Measurements from ENCODE around the gene HS6ST2.

HS6ST2 gene

DNA sequence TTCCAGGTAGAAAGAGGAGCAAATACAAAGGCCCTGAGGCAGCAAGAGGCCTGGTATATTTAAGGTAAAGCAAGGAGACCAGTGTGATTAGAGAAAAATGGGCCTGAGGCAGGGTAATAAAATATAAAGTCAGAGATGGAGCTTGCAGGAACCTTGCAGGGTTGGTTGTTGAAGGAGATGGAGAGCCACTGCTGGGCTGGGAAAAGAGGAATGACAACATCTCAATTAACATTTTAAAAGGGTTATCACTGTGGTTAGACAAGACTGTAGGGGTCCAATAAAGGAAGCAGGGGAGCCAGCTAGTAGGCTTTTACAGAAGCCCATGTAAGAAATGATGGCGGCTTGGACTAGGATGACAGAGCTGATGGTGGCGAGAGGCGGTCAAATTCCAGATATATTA lies 264.0 kb downstream of the HS6ST2 start:
- Histone ChIP-seq H3K27ac (ENCODE audit: low read depth in 2 of 2, low read length in 2 of 2) (no peak overlapping the region), H3K36me3 (ENCODE audit: control insufficient read depth in 2 of 2, insufficient read depth in 2 of 2, low read length in 2 of 2) (no peaks in the 10 kb centered on the region), H3K27me3 (ENCODE audit: control insufficient read depth in 2 of 2, insufficient read depth in 2 of 2, low read length in 2 of 2) (peaks cover 14 to 24% of the 10 kb centered on the region in 2 donors), H3K9me3 (ENCODE audit: control insufficient read depth in 2 of 2, low read length in 2 of 2) (no peaks in the 10 kb centered on the region), H3K9ac (ENCODE audit: low read depth in 1 of 2, low read length in 2 of 2) (no peak overlapping the region), H3K4me3 (ENCODE audit: low read length in 2 of 2) (no peak overlapping the region), H3K4me1 (ENCODE audit: control insufficient read depth in 2 of 2, insufficient read depth in 2 of 2, low read length in 2 of 2) (no peaks in the 10 kb centered on the region)

DNA sequence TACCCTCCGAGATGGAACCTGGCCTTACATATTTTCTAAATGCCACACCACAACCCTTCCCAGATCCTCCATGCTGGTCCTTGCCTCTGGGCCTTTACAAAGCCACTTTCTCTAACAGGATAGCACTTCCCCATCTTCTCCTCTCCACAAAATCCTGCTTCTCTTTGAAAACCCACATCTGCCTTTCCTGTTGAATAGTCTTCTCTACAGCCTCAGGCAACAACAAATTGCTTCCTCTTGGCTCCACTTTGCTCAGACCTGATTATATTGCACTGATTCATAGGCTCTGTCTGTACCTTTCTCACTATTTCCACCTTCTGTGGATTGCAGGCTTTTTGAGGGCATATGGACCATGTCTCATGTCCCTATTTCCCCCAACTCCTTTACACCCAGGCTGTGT lies 265.9 kb downstream of the HS6ST2 start:
- Histone ChIP-seq H3K27ac (ENCODE audit: low read depth in 2 of 2, low read length in 2 of 2) (no peak overlapping the region), H3K27me3 (ENCODE audit: control insufficient read depth in 2 of 2, insufficient read depth in 2 of 2, low read length in 2 of 2) (peaks cover 14 to 20% of the 10 kb centered on the region in 2 donors), H3K4me1 (ENCODE audit: control insufficient read depth in 2 of 2, insufficient read depth in 2 of 2, low read length in 2 of 2) (no peaks in the 10 kb centered on the region), H3K4me3 (ENCODE audit: low read length in 2 of 2) (no peak overlapping the region), H3K36me3 (ENCODE audit: control insufficient read depth in 2 of 2, insufficient read depth in 2 of 2, low read length in 2 of 2) (no peaks in the 10 kb centered on the region), H3K9me3 (ENCODE audit: control insufficient read depth in 2 of 2, low read length in 2 of 2) (no peaks in the 10 kb centered on the region), H3K9ac (ENCODE audit: low read depth in 1 of 2, low read length in 2 of 2) (no peak overlapping the region)

DNA sequence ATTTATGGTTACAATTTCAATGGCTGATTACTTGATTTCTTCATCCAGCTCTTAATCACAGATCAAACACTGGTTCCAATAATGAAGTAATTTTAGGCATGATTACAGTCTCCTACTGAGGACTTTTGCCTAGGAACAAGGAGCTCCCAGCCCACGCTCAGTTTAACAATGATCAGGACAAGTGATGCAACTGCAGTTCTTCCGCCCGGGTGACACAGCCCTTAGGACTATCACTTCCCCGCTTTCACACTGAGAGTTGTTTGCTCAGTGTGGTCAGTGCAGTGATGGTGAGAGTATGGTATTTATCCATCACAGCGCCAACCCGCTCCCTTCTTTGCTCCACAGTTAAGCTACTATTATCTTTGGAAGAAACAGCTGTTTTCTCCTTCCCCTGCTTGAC lies 266.4 kb downstream of the HS6ST2 start:
- Histone ChIP-seq H3K4me3 (ENCODE audit: low read length in 2 of 2) (no peak overlapping the region), H3K27ac (ENCODE audit: low read depth in 2 of 2, low read length in 2 of 2) (no peak overlapping the region), H3K36me3 (ENCODE audit: control insufficient read depth in 2 of 2, insufficient read depth in 2 of 2, low read length in 2 of 2) (no peaks in the 10 kb centered on the region), H3K4me1 (ENCODE audit: control insufficient read depth in 2 of 2, insufficient read depth in 2 of 2, low read length in 2 of 2) (no peaks in the 10 kb centered on the region), H3K27me3 (ENCODE audit: control insufficient read depth in 2 of 2, insufficient read depth in 2 of 2, low read length in 2 of 2) (peaks cover 14 to 23% of the 10 kb centered on the region in 2 donors), H3K9ac (ENCODE audit: low read depth in 1 of 2, low read length in 2 of 2) (no peak overlapping the region), H3K9me3 (ENCODE audit: control insufficient read depth in 2 of 2, low read length in 2 of 2) (no peaks in the 10 kb centered on the region)

DNA sequence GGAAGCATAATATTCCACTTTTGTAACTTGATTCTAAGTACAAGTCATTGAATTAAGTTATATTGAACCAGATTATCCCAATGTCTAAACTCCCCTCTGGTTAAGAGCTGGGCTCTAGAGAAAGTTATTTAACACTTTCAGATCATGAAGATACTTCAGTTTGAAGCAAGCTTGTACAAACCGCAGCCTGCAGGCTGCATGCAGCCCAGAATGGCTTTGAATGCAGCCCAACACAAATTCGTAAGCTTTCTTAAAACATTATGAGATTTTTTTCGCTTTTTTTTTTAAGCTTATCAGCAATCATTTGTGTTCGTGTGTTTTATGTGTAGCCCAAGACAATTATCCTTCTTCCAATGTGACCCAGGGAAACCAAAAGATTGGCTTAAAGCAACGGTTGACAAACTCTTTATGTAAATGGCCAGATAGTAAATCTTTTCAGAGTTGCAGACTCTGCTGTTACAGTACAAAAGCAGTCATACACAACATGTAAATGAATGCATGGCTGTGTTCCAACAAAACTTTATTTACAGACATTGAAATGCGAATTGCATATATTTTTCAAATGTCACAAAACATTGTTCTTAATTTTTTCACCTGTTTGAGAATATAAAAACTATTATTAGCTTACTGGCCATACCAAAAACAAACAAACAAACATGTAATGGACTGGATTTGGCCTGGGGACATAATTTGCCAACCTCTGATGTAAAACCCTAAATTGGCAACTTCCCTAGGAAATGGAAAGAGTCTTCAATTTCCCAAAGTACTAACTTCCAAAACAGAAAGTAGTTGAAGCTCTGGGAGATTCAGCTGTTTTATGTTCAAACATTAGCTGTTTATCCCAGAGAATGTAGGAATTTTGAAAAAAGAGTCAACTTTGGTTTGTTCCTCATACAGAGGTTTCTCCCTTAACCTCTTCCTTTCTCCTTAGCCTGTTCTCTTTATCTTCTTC lies 268.5 kb downstream of the HS6ST2 start:
- H3K9me3 ChIP-seq (ENCODE audit: control insufficient read depth in 2 of 2, low read length in 2 of 2) = no peaks in the 10 kb centered on the region
- no peak overlapping the region for H3K9ac ChIP-seq (ENCODE audit: low read depth in 1 of 2, low read length in 2 of 2)
- H3K36me3 ChIP-seq (ENCODE audit: control insufficient read depth in 2 of 2, insufficient read depth in 2 of 2, low read length in 2 of 2) = no peaks in the 10 kb centered on the region
- peaks cover 16 to 19% of the 10 kb centered on the region in 2 donors for H3K27me3 ChIP-seq (ENCODE audit: control insufficient read depth in 2 of 2, insufficient read depth in 2 of 2, low read length in 2 of 2)
- H3K27ac ChIP-seq (ENCODE audit: low read depth in 2 of 2, low read length in 2 of 2) = no peak overlapping the region
- H3K4me1 ChIP-seq (ENCODE audit: control insufficient read depth in 2 of 2, insufficient read depth in 2 of 2, low read length in 2 of 2) = no peaks in the 10 kb centered on the region
- H3K4me3 ChIP-seq (ENCODE audit: low read length in 2 of 2) = no peak overlapping the region

DNA sequence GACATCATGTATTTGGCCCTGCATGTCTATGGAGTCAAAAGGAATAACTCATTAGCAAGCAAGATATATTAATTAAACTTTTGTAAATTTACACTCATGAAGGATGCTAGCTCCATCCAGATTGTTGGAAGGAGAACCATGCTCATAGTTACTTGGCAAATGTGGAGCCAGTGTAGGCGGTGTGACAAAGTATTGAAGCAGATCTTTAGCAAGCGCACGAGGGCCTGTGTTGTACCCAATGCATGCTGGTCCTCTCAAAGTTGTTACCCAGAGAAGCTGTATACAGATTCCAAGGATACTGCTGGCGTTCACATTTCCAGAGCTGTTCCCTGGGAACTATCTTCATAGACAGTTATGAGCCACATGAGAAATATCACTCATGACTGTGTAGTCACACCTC lies 273.2 kb downstream of the HS6ST2 start:
- H3K27me3 ChIP-seq (ENCODE audit: control insufficient read depth in 2 of 2, insufficient read depth in 2 of 2, low read length in 2 of 2) = peaks cover 3 to 5% of the 10 kb centered on the region in 2 donors
- H3K4me3 ChIP-seq (ENCODE audit: low read length in 2 of 2) = no peak overlapping the region
- H3K9me3 ChIP-seq (ENCODE audit: control insufficient read depth in 2 of 2, low read length in 2 of 2) = no peaks in the 10 kb centered on the region

DNA sequence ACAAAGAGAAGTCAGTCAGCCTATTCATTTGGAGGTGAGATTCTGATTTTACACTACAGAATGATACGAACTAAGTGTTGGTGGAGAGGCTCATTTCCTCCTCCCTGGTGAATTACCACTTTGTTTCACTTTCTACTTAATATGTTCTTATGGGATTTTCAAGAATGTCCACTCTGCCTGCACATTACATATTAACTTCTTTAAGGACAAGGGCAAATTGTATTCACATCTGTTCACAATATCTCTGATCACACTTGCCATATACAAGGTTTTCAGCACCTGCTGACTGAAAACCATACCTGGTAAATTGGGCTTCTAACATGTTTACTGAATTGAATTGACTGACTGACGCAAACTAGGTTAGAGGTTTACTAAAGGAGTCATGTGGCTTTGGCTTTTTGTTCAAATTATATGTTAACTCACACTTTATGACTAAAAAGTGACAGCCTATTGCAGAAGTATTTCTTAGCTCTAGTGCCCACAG lies 281.2 kb downstream of the HS6ST2 start:
- no peaks in the 10 kb centered on the region for H3K27me3 ChIP-seq (ENCODE audit: control insufficient read depth in 2 of 2, insufficient read depth in 2 of 2, low read length in 2 of 2)
- no peaks in the 10 kb centered on the region for H3K36me3 ChIP-seq (ENCODE audit: control insufficient read depth in 2 of 2, insufficient read depth in 2 of 2, low read length in 2 of 2)
- H3K4me3 ChIP-seq (ENCODE audit: low read length in 2 of 2) = no peak overlapping the region

More for the DNA sequence above, 273.2 kb downstream of the HS6ST2 start:
- H3K27ac ChIP-seq (ENCODE audit: low read depth in 2 of 2, low read length in 2 of 2) = no peak overlapping the region
- no peak overlapping the region for H3K9ac ChIP-seq (ENCODE audit: low read depth in 1 of 2, low read length in 2 of 2)
- no peaks in the 10 kb centered on the region for H3K4me1 ChIP-seq (ENCODE audit: control insufficient read depth in 2 of 2, insufficient read depth in 2 of 2, low read length in 2 of 2)
- H3K36me3 ChIP-seq (ENCODE audit: control insufficient read depth in 2 of 2, insufficient read depth in 2 of 2, low read length in 2 of 2) = no peaks in the 10 kb centered on the region

DNA sequence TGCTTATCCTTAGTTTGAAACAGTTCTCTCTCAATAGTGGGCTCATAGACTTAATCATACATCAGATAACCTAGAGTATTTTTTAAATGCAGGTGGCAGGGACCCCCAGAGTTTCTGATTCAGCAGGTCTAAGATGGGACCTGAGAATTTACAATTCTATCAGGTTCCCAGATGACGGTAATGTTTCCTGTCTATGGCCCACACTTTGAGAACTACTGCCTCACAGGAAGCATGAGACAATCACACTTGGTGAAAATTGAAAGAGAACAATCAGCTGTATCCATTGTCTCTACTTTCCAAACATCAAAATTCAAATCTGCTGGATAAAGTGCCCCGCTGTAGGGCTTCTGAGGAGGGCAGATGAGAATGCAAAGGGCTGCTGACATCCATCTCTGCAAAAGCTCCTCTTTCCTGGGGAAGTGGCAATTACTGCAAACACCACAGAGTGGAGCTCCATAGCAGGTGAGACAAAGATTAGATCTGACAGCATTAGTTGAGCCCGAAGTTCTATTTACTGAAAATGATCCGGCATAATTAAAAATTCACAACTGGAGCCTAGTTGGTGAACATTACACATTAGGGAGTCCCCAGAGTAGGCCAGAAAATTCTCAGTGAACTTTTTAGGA lies 281.8 kb downstream of the HS6ST2 start:
- Histone ChIP-seq H3K27ac (ENCODE audit: low read depth in 2 of 2, low read length in 2 of 2) (no peak overlapping the region), H3K27me3 (ENCODE audit: control insufficient read depth in 2 of 2, insufficient read depth in 2 of 2, low read length in 2 of 2) (no peaks in the 10 kb centered on the region), H3K4me1 (ENCODE audit: control insufficient read depth in 2 of 2, insufficient read depth in 2 of 2, low read length in 2 of 2) (no peaks in the 10 kb centered on the region), H3K9me3 (ENCODE audit: control insufficient read depth in 2 of 2, low read length in 2 of 2) (no peaks in the 10 kb centered on the region), H3K9ac (ENCODE audit: low read depth in 1 of 2, low read length in 2 of 2) (no peak overlapping the region), H3K4me3 (ENCODE audit: low read length in 2 of 2) (no peak overlapping the region), H3K36me3 (ENCODE audit: control insufficient read depth in 2 of 2, insufficient read depth in 2 of 2, low read length in 2 of 2) (no peaks in the 10 kb centered on the region)

More for the DNA sequence above, 281.2 kb downstream of the HS6ST2 start:
- Histone ChIP-seq H3K9me3 (ENCODE audit: control insufficient read depth in 2 of 2, low read length in 2 of 2) (no peaks in the 10 kb centered on the region), H3K9ac (ENCODE audit: low read depth in 1 of 2, low read length in 2 of 2) (no peak overlapping the region), H3K4me1 (ENCODE audit: control insufficient read depth in 2 of 2, insufficient read depth in 2 of 2, low read length in 2 of 2) (no peaks in the 10 kb centered on the region), H3K27ac (ENCODE audit: low read depth in 2 of 2, low read length in 2 of 2) (no peak overlapping the region)

DNA sequence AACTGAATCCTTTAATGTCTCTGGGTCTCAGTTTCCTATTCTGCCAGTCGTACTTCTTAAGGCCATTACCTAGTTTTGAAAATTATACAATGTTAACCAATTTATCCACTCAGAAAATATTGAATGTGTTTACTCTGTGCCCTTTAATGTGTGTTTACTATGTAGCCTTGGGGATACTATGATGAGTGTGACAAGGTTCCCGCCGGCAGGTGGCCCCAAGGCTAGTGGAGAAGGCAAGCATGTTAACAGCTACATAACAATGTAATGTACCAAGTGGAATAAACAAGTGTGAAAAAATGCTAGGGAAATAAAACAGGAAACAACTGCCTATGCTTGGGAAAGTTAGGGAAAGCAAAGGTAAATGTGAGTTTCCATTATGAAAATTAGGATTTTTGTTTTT lies 282.3 kb downstream of the HS6ST2 start:
- Histone ChIP-seq H3K27me3 (ENCODE audit: control insufficient read depth in 2 of 2, insufficient read depth in 2 of 2, low read length in 2 of 2) (peaks cover 0 to under 1% of the 10 kb centered on the region in 2 donors), H3K36me3 (ENCODE audit: control insufficient read depth in 2 of 2, insufficient read depth in 2 of 2, low read length in 2 of 2) (no peaks in the 10 kb centered on the region), H3K4me1 (ENCODE audit: control insufficient read depth in 2 of 2, insufficient read depth in 2 of 2, low read length in 2 of 2) (no peaks in the 10 kb centered on the region), H3K4me3 (ENCODE audit: low read length in 2 of 2) (no peak overlapping the region), H3K27ac (ENCODE audit: low read depth in 2 of 2, low read length in 2 of 2) (no peak overlapping the region), H3K9me3 (ENCODE audit: control insufficient read depth in 2 of 2, low read length in 2 of 2) (no peaks in the 10 kb centered on the region), H3K9ac (ENCODE audit: low read depth in 1 of 2, low read length in 2 of 2) (no peak overlapping the region)

DNA sequence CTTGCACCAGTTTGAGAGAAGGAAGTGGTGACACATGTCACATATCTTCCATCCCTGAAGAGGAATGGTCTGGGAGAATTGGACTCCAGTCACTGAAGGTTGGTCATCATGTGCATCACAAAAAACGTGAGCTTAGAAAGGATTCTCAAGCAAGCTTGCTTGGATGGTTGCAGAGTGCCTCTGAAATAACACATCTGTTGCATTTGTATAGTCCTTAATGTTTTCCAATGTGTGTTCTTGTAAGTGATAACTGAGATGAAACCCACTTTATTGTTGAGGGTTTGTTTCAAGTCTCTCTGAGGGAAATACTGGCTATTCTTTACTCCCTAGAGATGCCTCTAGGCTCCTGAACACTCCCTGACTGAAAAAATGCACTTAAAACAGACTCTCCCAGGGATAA lies 285.1 kb downstream of the HS6ST2 start:
- Histone ChIP-seq H3K36me3 (ENCODE audit: control insufficient read depth in 2 of 2, insufficient read depth in 2 of 2, low read length in 2 of 2) (no peaks in the 10 kb centered on the region), H3K9me3 (ENCODE audit: control insufficient read depth in 2 of 2, low read length in 2 of 2) (no peaks in the 10 kb centered on the region), H3K9ac (ENCODE audit: low read depth in 1 of 2, low read length in 2 of 2) (no peak overlapping the region), H3K27ac (ENCODE audit: low read depth in 2 of 2, low read length in 2 of 2) (no peak overlapping the region), H3K4me1 (ENCODE audit: control insufficient read depth in 2 of 2, insufficient read depth in 2 of 2, low read length in 2 of 2) (no peaks in the 10 kb centered on the region), H3K27me3 (ENCODE audit: control insufficient read depth in 2 of 2, insufficient read depth in 2 of 2, low read length in 2 of 2) (peaks cover 0 to 11% of the 10 kb centered on the region in 2 donors), H3K4me3 (ENCODE audit: low read length in 2 of 2) (no peak overlapping the region)

DNA sequence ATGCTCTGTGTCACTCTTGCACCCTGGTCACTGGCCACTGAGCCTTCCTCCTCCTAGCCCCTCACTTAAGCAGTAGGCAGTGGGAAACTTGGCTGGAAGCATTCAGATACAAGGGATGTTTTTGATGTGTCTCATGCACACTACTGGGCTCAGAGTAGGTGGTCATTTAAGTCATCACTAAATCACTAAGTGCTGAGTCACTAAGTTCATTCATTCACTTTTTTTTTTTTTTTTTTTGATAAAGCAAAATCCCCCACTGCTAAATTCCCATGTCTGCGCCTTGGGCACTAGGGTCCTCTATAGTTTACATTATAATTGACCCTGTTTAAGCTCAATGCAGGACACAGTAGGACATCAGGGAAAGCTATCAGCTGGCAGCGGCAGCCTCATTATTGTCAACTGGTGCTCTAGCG lies 287.2 kb downstream of the HS6ST2 start:
- Histone ChIP-seq H3K4me1 (ENCODE audit: control insufficient read depth in 2 of 2, insufficient read depth in 2 of 2, low read length in 2 of 2) (no peaks in the 10 kb centered on the region), H3K36me3 (ENCODE audit: control insufficient read depth in 2 of 2, insufficient read depth in 2 of 2, low read length in 2 of 2) (no peaks in the 10 kb centered on the region), H3K27me3 (ENCODE audit: control insufficient read depth in 2 of 2, insufficient read depth in 2 of 2, low read length in 2 of 2) (peaks cover 2 to 11% of the 10 kb centered on the region in 2 donors), H3K4me3 (ENCODE audit: low read length in 2 of 2) (no peak overlapping the region), H3K9me3 (ENCODE audit: control insufficient read depth in 2 of 2, low read length in 2 of 2) (no peaks in the 10 kb centered on the region), H3K9ac (ENCODE audit: low read depth in 1 of 2, low read length in 2 of 2) (no peak overlapping the region), H3K27ac (ENCODE audit: low read depth in 2 of 2, low read length in 2 of 2) (no peak overlapping the region)

Data from mucosa of rectum (tissue), 2 donors.